ENCODE data around the gene B3GNT3.

DNA sequence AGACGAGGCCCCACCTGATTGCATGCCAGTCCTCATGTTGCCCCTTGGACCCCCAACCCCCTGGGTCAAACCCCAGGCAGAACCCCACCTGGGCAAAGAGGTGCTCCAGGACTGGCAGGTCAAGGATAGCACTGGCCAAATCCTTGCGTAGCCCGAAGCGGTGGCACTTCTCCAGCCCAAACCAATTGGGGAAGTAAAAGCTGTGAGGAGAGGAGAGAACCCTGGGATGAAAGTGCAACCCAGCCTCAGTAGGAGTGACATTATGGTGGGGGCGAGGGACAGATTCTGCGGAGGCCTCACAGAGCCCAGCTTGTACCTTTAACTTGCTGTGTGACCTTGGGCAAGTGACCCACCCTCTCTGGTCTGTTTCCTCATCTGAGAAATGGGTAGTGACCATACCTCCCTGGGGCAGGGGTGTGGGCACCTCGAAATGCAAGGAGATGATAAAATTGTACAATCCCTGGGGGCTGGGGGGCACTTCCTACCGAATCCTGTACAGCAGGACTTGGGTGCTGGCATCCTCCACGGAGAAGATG, 48.4 kb downstream of the B3GNT3 start:
- TF ChIP-seq, protein P1, sequence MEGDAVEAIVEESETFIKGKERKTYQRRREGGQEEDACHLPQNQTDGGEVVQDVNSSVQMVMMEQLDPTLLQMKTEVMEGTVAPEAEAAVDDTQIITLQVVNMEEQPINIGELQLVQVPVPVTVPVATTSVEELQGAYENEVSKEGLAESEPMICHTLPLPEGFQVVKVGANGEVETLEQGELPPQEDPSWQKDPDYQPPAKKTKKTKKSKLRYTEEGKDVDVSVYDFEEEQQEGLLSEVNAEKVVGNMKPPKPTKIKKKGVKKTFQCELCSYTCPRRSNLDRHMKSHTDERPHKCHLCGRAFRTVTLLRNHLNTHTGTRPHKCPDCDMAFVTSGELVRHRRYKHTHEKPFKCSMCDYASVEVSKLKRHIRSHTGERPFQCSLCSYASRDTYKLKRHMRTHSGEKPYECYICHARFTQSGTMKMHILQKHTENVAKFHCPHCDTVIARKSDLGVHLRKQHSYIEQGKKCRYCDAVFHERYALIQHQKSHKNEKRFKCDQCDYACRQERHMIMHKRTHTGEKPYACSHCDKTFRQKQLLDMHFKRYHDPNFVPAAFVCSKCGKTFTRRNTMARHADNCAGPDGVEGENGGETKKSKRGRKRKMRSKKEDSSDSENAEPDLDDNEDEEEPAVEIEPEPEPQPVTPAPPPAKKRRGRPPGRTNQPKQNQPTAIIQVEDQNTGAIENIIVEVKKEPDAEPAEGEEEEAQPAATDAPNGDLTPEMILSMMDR (IDR thresholded peaks at IDR 0.05; ENCODE audit: borderline replicate concordance, extremely low read depth, low read length, poor library complexity, severe bottlenecking): no peak
- TF ChIP-seq EZH2 (IDR thresholded peaks at IDR 0.05; ENCODE audit: borderline replicate concordance, low read depth, low read length, severe bottlenecking): no peak
